Measurements from ENCODE around the gene IER2.
"Not testable (repeated sequence)": the region's sequence is repeated elsewhere in the genome, so short reads cannot be mapped to it uniquely, and the experiment has no call there.

IER2 gene

DNA sequence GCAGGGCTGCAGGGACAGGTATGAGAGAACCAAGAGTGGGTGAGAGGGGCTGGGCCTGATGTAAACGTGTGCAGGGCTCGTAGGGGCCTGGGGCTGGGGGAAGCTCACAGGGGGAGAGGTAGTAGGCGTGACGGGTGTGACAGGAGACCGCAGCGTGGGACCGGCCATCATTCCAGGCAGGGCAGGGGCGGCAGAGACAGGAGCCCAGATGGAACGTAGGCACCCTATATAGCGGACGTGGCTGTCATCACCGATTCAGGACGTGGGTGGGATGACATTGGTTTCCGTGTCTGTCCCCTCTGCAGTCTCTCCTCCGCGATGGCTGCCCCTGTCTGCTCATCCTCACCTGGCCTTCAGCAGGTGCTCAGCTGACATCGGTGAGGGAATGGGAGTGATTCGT is 48.4 kb downstream of the IER2 start:
- H3K4me3 ChIP-seq (ENCODE audit: low read length): no peak overlapping the region
- no peak for DNase-seq (ENCODE audit: low read depth)
- TF ChIP-seq, protein P1, sequence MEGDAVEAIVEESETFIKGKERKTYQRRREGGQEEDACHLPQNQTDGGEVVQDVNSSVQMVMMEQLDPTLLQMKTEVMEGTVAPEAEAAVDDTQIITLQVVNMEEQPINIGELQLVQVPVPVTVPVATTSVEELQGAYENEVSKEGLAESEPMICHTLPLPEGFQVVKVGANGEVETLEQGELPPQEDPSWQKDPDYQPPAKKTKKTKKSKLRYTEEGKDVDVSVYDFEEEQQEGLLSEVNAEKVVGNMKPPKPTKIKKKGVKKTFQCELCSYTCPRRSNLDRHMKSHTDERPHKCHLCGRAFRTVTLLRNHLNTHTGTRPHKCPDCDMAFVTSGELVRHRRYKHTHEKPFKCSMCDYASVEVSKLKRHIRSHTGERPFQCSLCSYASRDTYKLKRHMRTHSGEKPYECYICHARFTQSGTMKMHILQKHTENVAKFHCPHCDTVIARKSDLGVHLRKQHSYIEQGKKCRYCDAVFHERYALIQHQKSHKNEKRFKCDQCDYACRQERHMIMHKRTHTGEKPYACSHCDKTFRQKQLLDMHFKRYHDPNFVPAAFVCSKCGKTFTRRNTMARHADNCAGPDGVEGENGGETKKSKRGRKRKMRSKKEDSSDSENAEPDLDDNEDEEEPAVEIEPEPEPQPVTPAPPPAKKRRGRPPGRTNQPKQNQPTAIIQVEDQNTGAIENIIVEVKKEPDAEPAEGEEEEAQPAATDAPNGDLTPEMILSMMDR (IDR thresholded peaks at IDR 0.05; ENCODE audit: insufficient read depth, low read depth, low read length, missing control alignments): no peak

DNA sequence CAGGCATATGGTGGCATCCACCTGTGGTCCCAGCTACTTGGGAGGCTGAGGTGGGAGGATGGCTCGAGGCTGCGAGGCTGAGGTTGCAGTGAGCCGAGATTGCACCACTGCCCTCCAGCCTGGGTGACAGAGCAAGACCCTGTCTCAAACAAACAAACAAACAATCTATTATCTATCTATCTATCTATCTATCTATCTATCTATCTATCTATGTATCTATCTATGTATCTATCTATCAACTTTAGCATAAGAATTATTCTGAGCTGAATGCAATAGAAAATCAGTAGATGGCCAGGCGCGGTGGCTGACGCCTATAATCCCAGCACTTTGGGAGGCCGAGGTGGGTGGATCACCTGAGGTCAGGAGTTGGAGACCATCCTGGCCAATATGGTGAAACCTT is 51.9 kb downstream of the IER2 start:
- not testable (repeated sequence) for DNase-seq (ENCODE audit: low read depth); H3K4me3 ChIP-seq (ENCODE audit: low read length)

All from epithelial cell of esophagus (primary cell).